HG03432 (cell line): Measurements from ENCODE around the gene CAPN13.
"Not testable (repeated sequence)": the region's sequence is repeated elsewhere in the genome, so short reads cannot be mapped to it uniquely, and the experiment has no call there.

Experiments used
- ATAC-seq: cut with Tn5 transposase; IDR thresholded peaks from one replicate; pipeline ENCODE4 v1.9.1; 2021; ENCODE audit warnings: mild to moderate bottlenecking, moderate library complexity; ENCODE audit not compliant: unreplicated experiment

The CAPN13 gene

DNA sequence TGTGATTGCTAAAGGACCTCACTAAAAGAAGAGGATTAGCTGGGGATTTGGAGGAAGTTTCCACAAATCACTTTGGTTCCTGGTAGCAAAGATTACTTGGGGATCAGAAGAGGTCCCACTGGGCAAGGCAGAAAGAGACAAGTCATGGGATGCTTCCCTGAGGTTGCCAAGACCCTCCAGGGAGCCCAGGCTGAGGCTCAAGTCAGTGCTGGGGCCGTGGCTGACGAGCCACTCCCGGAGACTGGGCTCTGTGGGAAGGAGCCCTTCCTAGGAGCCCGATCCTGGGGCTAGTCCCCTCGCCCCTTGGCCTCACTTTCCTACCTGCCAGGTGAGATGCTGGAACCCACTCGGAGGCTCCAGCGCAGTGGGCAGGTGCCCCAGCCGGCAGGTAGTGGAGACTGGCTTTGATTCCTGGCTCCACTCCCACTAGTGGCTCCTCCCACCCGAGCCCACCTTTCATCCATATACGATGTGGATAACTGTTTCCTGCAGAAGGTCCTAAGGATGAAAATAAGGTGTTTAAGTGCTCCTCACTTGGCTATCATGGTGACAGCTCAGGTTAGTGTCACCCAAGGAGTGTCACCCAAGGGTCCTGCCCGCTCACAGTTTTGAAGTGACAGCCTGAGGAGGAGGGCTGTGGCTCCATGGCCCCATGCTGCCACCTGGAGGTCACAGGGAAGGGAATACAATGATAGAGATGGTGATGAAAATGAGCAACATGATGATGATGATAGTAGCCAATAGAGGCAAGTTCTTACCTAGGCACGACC is 100.5 kb downstream of the CAPN13 start:
- ATAC-seq: peak; percentile 64

GRCh38 chr2:30705711-30706533 is 101.3 kb downstream of the CAPN13 start:
- no peak for ATAC-seq

- no peak for ATAC-seq
Observed at GRCh38 chr2:30705056-30705455, 102.2 kb downstream of the CAPN13 start.

GRCh38 chr2:30704309-30705020 is 102.8 kb downstream of the CAPN13 start:
- no peak for ATAC-seq

DNA sequence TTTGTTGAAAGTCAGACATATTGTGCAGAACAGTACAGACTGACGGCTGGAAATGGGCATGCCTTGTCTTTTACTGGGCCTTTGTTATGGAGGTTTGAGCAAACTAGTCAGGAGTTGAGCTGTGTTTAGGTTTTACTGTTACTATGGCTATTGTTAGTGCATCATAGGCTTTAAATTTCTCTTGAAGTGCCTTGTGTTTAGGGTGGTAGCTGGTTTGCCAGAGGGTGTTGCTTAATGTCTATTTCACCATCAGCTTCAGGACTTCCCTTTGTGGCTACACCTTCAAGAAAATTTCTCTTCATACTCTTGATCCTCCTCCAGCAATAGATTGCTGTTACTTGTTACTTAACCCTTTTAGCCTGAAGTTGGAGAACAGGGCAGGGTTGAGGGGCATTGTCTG is 104.6 kb downstream of the CAPN13 start:
- no peak for ATAC-seq

GRCh38 chr2:30701782-30702181 is 105.5 kb downstream of the CAPN13 start:
- ATAC-seq: no peak

DNA sequence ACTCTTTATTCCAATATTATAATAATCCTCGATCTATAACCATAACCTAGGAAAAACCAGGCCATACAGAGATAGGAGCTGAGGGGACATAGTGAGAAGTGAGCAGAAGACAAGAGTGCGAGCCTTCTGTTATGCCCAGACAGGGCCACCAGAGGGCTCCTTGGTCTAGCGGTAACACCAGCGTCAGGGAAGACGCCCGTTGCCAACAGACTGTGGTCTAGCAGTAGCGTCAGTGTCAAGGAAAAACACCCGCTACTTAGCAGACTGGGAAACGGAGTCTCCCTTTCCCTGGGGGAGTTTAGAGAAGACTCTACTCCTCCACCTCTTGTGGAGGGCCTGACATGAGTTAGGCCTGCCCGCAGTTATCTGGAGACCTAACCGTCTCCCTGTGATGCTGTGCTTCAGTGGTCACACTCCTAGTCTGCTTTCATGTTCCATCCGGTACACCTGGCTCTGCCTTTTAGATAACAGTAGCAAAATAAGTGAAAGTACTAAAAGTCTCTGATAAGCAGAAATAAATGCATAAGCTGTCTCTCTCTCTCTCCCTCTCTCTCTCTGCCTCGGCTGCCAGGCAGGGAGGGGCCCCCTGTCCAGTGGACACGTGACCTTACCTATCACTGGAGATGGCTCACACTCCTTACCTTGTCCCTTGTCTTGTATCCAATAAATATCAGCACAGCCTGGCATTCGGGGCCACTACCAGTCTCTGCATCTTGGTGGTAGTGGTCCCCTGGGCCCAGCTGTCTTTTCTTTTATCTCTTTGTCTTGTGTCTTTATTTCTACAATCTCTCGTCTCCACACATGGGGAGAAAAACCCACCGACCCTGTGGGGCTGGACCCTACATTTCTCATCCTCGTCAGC is 109.8 kb downstream of the CAPN13 start:
- not testable (repeated sequence) for ATAC-seq

DNA sequence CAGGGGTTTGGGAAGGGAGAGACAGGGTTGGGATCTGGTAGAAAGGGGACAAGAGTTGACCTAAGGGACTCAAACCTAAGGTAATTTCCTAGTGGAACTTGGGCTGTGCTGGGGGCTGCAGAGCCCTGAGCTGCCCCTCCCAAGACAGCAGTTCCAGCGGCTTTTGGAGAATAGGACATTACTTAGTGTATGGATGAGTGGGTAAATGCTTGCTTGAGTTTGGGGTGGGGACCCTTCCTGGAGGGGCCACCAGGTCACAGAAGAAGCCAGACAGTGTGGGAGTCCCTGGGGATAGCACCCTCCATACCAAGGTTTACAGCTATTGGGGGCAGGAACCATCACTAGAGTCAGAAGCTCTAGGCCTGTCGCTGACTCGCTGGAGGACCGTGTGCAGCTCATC is 111.5 kb downstream of the CAPN13 start:
- ATAC-seq: no peak

- ATAC-seq: no peak
Observed at GRCh38 chr2:30694286-30695055, 112.8 kb downstream of the CAPN13 start.

DNA sequence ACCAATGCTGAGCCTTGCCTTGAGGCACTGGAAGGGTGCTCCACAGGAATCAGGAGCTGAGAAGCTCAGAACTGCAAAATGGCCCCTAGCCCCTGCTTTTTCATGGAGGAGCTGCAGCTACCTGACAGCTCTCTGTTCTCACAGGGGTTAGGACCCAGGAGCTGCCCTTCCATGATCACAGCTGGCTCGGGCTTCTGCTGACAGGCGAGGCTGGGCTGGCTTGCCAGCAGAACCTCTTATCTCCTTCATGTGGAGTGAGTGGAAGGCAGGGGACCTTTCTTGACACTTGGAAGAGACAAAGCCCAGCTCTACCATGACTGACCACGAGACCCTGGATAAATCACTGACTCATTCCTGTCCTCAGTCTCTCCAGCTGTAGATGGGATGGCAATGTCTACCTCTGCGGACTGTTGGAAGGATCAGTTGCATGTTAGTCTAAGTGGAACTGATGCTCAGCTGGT is 113.4 kb downstream of the CAPN13 start:
- no peak for ATAC-seq

DNA sequence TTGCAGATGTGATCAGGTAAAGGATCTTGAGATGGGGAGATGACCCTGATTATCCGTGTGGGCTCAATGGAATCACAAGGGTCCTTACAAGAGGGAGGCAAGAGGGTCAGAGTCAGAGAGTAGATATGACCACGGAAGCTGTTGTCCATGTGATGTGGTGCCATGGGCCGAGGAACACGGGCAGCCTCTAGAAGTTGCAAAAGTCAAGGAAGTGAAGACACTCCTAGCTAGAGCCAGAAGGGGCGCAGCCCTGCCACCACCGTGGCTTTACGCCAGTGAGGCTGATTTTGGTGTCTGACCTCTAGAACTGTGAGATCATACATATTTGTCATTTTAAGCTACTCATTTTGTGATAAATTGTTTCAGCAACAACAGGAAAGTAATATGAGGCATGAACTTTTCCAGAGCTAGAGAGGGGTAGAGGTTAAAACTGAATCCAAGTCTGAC is 114.4 kb downstream of the CAPN13 start:
- ATAC-seq: no peak

GRCh38 chr2:30691948-30692828 is 115.1 kb downstream of the CAPN13 start:
- no peak for ATAC-seq

DNA sequence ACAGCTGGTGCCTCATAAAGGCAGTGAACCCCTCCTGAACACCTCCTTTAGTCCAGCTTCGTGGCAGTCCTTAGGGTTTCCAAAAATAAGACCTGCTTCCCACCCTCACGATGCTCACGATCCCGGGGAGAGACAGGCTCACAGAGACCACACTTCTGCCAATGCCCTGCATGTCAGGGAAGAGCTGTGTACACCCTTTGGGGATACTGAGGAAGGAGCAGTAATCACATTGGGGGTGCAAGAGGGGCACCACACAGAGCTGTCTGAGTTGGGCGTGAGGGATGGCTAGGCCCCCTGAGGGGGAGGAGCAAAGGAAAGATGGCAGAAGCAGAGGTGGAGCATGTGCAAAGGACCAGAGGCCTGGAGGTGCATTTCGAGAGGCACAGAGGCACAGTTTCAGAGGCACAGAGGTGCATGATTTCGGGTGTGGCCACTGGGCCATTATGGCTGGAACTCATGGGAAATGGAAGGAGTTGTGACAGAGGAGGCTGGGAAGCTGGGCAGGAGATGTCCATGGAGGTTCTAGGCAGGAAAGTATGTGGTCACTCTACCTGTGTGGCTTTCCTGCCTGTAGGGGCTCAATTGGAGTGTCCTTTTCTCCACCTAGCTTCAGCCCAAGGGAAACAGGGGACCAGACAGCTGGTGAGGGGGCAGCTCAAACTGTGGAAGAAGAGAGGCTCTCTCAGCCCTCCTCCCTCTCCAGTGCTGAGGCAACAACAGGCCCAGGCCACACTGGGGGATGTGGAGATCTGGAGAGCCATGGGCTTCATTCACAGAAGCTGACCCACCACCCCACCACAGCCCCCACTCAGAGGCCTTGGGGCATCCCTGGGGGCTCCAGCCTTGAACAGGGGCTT is 115.9 kb downstream of the CAPN13 start:
- ATAC-seq: no peak

DNA sequence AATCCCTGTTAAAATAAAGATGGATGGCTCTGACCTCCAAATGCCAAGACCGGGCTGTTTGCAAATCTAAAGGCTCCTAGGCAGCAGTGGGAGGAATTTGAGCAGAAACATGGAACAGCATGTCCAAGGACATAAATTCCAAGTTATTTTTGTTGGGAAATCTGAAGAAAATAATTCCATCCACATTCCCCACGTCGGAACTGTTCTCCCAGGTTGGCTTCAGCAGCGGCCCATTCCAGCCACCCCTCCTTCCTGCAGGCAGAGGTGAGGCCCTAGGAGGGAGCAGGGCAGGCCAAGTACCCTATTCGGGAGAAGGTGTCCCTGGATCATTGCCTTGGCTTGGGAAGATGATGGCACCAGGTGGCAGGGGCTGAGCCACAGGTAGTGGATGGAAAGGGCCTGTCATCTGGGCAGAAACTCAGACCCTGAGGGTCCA is 117.1 kb downstream of the CAPN13 start:
- ATAC-seq: no peak

DNA sequence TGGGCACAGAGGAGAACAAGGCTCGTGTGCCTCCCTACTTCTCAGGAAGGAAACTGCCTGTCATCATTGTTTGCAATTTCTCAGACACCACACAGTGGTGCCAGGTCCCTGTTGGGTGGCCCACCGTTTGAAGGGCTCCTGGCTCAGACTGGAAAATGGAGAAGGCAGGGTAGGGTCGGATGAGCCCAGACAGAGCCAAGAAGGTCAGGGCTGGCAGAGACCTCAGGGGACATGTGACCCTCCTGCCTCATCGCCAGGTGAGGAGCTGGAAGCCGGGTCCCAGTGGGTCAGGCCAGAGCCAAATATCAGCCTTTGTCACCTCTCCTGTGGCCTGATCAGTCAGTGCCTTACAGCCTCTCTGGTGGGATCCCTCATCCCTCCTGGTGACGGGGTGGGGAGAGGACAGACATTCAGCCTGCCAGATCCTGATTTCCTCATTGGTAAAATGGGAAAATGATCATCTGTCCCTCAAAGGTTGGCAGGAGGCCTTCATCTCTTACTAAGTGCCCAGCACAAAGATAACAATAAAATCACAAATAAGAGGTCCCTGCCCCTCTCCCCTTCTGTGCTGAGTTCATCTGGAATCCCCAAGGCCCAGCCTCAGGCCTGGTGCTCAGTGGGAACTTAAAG is 117.6 kb downstream of the CAPN13 start:
- ATAC-seq: no peak

- ATAC-seq: no peak
Observed at GRCh38 chr2:30688956-30689401, 118.3 kb downstream of the CAPN13 start.

GRCh38 chr2:30686669-30687068 is 120.6 kb downstream of the CAPN13 start:
- ATAC-seq: no peak
